ENCODE results near the gene SCN2B. TPM values are rescaled to one million over a fixed set of nuclear protein-coding genes. Genes with fewer than 3 reads are reported as not detected.

The SCN2B gene, protein sequence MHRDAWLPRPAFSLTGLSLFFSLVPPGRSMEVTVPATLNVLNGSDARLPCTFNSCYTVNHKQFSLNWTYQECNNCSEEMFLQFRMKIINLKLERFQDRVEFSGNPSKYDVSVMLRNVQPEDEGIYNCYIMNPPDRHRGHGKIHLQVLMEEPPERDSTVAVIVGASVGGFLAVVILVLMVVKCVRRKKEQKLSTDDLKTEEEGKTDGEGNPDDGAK
- 0.12 TPM for polyA plus RNA-seq (2013, experiment 1 of 2; ENCODE audit: insufficient read length)
- 0.18 TPM for polyA plus RNA-seq (2013, experiment 2 of 2; ENCODE audit: insufficient read length)

DNA sequence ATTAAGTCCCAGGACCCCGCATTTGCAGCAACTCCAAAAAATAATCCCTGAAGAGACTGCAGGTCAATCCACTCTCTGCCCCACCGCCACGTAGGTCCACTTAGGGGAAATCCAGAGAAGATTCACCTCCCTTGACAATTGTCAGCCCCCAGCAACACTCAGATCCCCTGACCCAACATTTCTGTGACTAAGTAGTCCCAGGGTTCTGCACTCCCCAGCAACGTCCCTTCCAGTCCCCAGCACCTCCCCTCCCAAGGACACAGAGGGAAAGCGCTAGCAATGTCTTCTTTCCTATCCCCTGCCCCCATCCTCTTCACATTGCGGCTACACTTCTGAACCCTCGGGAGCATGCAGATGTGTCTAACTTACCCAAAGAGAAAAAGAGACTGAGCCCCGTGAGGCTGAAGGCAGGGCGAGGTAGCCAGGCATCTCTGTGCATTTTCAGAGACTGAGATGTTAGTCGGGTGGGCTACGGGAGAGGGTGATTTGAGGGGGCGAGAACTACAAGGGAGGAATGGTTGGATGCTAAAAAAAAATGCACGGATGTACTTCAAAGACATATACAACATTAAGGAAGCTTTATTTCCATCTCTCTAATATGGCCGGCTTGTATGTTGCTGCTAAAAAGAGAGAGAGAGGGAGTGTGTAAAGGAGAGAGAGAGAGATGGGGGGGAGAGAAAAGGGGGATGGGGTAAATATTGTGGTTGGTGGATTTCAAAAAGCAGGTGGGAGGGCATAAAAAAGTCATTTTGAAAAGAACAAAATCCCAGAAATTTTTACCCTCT, at the start of gene SCN2B:
Gene SCN2B (minus strand): TSS at position 647 of the 785 bp plus-strand sequence. CDS start 208 bp downstream, at position 439.
- DNase-seq = peak; percentile 23

DNA sequence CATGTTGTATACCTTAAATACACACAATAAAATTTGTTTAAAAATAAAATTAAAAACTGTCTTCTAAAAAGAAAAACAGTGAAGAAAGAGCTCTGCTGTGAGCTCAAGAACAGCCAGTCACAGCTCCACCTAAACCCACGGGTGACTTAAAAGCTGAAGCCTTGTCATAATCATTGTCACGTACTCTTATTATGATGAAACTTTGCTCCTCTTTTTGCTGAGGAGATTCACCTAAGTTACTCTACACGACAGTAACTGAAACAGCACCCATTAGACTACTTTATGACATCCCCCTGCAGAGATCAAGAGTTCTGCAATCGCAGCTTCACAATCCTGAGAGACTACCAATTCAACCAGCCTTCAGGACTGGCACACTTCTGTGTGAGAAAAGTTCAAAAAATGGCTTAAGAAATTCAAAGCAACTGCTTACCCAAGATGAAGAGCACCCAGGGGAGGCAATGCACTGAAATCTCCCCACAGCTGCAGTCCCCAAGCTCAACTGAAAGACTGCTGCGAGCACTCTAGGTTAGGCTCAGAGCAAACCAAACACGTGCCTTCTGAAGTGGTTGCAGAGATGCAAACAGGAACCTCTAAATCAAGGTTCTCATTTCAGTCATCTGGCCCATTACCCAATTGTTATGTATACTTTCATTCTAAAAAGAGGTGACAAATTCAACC, 48.2 kb upstream of the SCN2B start, which contains the start of gene JAML:
Gene JAML (minus strand): TSS at position 501 of the 678 bp plus-strand sequence. CDS start 10,145 bp downstream, outside the sequence.
- DNase-seq = no peak

DNA sequence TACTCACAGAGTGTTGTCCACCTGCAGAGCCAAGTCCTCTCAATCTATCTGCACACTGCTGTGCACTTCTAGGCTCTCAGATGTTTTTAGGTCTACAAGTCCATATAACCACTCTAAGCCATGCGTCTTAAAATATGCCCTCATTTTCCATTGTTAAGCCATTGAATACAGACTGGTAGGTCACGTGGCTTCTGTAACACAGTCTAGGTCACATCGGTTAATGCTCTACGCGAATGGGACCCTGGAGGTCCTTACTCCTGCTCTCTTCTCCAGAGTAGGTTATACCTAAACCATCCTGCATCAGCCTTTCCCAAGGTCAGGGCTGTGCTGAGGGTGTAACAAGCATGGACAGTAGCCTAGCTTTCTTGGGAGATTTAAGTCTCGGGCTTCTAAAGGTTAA, 47.6 kb upstream of the SCN2B start:
- DNase-seq = no peak

DNA sequence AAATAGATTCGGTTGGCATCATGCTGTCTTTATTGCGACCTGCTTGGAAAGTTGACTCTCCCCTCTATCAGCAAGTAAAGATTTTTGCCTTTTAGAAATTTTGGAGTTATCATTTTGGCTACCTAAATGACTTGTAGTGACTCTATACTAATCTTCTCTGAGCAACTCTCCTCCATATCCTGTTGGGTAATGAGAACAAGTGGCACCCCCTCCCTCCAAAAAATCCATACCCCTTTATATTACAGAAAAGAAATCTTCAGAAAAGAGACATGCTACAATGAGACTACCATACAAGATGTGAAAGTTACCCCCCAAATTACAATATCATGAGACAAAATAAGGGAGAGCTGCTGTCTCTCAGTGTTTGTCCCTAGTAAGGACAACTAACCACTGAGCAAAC, 47.1 kb upstream of the SCN2B start:
- no peak for DNase-seq

DNA sequence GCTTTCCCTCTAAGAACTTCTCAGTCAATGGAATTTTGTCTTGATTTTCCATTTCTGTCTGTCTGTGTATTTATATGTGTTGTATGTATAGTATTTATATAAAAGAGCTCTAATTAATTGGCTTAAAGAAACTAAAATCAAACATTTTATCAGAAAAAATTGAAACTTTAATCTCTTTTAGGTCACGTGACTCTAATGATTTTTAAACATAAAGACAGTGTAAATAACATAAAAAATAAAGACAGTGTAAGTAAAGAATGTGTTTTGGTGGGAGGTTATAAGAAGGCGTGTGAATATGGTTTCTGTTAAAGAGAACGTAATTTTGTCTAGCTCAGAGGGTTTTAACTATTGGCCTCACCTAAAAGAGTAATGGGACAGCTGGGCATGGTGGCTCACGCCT, 46.0 kb upstream of the SCN2B start:
- DNase-seq = no peak

DNA sequence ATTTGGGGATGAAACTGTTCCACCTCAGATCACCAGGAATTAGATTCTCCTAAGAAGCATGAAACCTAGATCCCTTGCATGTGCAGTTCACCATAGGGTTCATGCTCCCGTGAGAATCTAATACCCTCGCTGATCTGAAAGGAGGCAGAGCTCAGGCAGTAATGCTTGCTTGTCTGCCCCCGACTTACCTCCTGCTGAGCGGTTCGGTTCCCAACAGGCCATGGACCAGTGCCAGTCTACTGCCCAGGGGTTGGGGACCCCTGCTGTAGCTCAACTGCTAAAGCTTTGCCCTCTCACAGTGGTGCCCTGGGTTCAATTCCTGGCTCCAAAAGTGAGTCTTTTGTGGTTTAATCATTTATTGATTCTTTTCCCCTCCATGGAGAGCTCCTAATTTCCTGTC, 45.0 kb upstream of the SCN2B start:
- DNase-seq = no peak

DNA sequence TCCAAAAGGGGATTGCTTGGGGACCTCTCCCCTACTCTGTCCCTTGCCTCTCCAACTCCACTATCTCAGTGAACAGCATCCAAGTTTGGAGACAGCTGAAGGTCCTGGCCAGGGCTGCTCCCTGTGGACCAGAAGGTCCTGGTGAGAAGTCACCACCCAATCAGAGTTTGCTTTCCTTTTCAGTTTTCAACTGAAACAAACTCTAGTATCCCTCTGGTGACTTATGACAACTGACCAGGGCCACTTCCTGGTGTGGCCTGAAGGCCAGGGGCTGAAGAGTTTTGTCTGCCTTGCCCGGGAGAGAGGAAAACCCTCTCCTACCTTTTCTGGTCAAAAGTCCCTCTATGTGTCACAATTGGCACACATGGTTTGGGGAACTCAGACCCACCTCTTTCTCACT, 43.3 kb upstream of the SCN2B start:
- no peak for DNase-seq

DNA sequence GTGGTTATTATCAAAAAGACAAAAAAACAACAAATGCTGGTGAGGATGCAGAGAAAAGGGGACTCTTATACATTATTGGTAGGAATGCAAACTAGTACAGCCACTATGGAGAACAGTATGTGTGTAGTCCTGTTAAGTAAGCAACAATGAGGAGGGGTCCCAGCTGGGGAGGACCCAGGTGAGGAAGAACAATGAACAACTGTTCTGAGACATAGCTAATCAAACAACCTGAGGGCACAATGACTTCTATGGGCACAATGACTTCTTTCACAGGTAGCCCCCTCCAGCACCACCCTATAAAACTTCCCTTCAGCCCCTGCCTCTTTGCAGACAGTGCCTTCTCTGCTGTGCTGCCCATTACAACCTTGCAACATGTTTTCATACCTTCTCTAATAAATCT, 42.8 kb upstream of the SCN2B start:
- DNase-seq = no peak

DNA sequence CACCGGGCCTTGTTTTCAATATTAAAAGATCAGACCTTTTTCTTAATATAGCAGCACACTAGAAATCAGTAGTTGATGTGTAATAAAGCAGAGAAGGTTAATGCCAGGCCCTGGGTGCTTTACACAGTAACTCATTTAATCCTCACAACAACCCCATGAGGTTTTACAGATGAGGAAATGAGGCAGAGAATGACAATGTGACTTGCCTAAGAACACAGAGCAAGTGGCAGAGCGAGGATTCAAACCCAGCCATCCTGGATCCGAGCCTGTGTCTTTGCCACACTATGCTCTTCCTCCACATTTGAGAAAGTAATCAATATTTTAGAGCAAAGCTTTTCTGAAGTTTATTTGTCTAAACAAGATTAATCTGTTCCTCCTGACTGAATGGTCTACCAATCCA, 41.1 kb upstream of the SCN2B start:
- no peak for DNase-seq

DNA sequence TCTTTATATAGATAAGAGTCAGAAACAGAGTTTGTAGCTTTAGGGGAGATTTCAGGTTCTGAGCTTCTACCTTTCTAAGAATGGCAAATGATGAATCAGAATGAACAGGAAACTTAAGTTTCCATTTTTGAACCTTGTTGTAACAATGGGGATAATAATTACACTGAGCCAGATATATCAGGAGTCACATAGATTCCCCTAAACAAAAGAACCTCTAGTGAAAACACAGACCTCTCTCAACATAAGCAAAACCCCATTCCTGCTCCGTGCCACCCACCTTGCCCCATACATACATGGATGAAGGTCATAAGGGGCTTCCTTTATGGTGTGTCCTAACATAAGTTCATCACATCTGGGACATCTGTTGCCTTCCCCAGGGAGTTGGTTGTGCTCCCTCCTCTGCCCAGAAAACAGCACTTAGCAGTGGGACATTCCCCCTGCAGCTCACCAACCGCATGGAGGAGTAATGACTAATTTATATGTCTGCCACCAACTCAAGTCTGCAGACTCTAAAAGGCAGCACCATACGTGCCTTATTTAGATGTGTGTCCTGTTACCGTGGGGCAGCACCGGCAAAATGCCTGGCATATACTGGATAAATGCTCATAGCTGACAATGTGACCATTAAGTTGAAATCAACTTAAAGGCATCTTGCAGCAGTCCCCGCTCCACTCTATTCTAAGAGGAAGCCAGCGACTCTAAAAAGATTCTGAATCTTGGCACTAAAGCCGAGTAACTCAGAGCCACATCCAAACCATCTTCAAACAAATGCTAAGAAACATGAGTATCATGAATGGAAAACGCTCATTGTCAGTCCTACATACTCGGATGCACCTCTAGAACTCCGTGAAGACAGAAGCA, 40.4 kb upstream of the SCN2B start:
- peak; percentile 1 for DNase-seq

DNA sequence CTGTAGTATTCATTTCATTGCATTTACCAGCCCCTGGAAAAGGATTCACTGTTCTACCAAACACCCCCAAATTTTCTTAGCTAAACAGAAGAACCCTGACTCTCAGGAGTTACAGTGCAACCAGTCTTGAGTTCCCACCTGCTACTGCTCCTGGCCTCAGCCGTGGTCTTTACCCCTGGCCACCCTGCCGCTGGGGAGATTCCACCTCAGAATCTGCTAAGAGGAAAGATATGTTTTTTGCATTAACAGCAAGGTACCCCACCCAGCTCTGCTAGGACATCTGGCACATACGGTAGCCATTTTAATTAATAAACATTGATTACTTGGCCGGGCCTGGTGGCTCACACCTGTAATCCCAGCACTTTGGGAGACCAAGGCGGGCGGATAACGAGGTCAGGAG, 39.3 kb upstream of the SCN2B start:
- DNase-seq = no peak

DNA sequence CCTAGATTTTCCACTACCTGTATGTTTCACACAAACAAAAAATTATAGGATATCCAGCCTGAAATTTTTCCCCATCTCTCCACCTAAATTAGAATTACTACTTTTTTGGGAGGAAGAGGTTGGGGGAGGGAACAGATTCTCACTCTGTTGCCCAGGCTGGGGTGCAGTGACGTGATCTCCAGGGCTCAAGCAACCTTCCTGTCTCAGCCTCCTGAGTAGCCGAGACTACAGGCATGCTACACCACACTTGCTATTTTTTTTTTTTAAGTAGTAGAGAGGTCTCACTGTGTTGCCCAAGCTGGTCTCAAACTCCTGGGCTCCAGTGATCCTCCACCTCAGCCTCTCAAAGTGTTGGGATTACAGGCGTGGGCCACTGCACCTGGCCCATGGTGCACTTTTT, 38.8 kb upstream of the SCN2B start:
- no peak for DNase-seq

DNA sequence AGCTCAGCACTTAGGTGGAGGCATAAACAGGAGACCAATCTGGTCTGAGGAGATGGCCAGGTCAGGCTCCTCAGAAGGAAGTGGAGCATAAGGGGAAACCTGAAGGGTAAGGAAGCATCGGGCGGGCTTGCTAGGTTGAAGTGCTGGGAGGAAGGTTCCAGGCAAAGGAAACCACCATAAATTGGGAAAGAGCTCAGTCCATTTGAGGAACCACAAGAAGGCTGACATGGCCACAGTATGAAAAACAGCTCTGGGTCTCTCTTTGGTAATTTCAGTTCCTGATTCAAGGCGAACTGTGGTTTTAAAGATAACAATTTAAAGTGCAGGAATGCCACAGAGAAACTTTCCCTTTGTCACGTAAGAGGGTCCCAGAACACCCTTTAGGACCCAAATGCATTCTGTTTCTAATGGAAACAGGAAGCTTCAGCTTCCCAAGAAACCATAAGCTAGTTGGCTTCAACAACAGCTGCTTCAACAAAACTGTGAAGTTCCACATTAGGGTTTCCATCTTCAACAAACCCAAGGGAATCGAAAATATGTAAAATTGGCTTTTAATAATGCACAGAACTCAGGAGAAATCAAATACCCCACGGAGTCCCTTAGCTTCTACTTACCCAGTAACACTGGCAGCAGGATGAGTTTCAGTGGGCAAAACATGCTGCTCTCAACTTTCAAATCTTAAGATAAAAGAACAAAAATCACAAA, 37.9 kb upstream of the SCN2B start:
- DNase-seq = no peak

DNA sequence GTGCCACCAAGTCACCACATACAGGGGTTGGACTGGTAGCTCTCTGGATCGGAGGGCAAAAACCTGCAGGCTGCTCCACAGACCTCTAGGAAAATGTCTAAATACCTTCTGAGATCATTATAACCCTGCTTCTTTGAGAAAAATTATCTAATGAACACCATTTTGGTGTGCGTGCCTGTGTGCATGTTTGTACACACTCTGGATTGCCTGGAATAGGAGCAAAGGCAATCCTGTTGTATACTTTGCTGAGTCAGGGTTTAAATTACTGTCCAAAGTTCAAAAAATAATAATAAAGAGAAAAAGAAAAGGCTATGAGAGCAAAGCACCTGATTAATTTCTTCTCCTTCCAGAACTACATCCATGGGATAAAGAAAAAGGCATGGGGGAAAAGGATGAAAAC, 37.3 kb upstream of the SCN2B start:
- DNase-seq = no peak

DNA sequence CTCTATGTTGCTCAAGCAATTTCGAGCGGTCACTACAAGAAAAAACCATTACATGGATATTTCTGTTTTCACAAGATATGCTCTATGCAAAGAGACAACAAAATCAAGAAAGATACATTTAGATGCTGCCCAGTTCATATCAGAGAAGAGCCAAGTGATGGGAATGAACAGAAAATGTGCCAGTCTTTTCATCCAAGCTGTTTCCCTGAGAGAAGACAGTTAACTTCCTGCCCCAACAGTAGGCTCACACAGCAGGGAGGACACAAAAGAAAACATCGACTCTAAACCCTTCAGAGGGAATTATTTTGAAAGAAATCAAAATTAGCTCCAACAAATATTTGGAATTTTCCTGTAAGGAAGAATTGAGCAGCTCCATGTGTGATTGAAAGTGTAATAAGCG, 36.8 kb upstream of the SCN2B start:
- DNase-seq = no peak

DNA sequence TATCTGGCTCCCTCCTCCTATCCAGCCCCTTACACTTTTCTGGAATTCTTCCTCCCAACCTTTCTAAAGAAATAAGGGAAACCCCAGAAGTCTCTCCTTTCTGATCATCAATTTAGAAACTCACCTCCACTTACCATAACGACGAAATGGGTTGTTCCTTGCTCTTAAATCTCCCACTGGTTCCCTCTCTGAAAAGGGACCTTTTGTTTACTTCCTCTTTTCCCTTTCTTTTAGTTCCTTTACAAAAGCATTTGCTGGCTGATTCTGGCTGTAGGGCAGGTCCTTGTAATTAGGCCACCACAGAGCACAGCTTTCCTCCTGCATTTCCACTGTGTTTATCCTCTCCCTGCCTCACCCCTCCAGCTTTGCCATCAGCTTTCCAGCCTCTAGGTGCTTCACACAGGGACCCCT, 36.3 kb upstream of the SCN2B start:
- DNase-seq = no peak

DNA sequence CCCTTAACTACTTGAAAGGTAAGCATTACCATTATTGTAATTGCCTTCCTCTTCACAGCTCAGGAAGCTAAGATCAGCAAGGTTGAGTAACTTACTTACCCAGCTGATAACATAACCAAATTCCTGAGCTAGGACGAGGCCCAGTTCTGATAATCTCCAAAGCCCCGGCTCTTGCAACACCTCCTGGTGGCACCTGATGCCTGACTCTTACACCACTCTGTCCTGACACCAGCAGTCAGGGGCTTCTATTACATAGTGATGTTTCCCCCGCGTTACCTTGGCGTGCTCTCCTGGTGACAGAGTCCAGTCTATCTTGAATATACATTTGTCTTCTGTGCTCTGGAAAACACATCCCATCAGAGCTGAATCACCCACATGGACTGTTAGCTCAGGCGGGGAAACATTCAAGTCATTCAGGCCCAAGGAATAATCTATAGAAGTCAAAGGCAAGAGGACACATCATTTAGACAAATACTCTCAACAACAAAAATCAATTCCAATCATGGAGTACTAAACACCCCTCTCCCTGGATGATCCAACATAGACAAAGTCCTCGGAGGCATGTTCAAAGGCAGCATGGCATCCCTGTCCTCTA, 35.8 kb upstream of the SCN2B start:
- no peak for DNase-seq

DNA sequence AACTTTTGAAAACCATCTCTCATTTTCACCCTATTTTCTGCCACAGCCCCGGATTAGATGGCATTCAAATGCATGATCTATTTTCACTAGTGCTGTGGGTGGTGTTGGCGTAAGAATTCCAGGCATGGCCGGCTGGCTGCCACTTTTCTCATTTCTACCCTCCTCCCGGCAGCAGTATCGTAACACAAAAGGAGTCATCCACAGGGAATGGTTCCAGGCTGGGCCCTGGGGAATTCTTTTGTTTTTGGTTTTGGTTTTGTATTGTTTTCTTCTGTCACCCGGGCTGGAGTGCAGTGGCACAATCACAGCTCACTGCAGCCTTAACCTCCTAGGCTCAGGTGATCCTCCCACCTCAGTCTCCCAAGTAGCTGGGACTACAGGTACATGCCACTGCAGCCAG, 34.6 kb upstream of the SCN2B start:
- DNase-seq = peak; percentile 49

DNA sequence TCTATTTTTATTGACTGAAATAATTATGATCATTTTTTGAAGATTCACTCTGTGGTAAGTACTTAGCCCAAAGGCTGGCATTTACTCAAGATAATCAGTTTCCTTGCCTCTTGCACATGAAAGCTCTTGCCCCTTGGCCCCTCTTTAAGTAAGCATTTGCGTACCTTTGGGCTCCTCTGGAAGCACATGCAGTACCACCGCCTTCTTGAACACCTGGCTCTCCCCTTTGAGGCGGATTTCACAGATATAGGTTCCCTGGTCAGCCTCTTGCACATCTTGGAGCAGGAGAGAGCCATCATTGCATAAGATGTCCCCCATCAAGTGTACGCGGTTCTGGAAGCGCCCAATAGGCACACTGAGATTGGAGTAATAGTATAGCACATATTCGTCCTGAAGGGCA, 33.9 kb upstream of the SCN2B start:
- DNase-seq = no peak

DNA sequence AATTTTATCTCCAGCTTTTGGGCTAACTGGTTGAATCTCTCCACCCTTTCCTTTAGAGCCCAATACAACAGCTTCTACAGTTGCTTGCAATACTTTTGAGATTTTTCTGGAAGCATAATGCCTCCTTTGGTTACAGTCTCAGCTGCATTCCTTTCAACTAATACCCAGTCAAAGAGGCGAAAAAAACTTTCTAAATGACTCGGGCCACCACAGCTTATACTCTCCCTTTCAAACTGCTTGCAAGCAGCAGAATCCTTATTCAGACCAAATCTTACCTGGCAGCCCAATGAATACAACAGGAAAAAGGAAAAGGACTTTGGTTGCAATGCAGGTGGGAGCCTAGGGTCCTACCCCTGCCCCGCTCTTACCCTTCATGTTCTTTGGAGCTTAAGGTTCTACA, 32.6 kb upstream of the SCN2B start:
- no peak for DNase-seq

DNA sequence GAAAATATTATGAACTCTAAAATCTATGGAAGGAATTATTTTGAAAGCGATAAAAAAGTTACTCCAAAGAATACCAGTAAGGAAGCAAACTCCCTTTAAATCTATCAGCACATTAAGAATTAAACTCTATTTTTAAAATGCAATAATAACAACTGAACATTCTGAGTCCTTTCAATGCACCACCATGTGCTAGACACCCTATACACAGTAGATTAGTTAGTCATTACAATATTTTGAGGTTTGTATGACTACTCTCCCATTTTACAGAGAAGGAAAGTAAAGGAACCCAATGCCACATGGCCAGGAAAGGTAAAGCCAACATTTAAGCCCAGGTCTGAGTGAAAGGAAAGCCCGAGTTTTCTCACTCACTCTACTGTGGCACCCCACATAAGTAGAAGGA, 30.6 kb upstream of the SCN2B start:
- DNase-seq = no peak
